ENCODE measurements around the gene TSPO2. TPM values are rescaled to one million over a fixed set of nuclear protein-coding genes. Genes with fewer than 3 reads are reported as not detected.
A peak's percentile ranks its signal among the peaks of the same experiment; 100 is the strongest.

Gene TSPO2
- polyA plus RNA-seq, 4 donors, result 0.39 to 2.1 (median 0.50) TPM

DNA sequence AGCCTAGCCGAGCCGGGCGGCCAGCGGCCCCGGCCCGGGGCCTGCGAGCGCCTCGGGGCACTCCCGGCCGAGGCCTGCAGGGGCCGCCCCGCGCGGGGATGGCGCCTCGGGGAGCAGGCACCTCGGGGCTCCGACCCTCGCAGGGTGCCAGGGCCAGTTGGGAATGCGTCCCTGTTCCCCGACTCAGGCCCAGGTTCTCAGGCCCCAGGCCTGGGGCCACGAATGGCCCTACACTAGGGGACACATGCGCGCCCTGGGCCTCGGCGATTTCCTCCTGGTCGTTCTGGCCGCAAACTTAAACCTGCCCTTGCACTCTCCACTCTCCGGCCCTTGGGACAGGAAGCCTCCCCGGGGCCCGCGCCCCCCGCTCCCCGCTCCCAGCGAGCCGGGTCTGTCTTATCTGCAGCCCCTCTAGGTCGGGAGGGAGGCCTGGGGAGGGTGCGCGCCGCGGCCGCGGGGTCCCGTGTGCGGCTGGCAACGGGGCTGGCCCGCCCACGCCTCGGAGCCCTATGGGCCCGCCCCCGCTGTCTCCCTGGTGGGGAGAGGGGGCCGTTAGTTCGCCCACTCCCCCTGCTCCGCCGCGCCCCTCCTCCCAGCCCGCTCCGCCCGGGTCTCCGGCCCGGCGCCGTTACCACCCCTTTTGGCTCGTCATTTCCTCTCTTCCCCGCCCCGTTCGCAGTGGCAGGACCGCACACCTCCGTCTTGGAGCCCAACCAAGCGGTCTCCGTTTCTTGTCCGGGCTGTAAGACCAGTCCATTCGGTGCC, 31.1 kb downstream of the TSPO2 start:
- peak; percentile 73 to 79 (median 78) for DNase-seq (ENCODE audit: low read depth in 4 of 4, low spot score in 3 of 4)

- DNase-seq (ENCODE audit: low read depth in 4 of 4, low spot score in 3 of 4), result no peak
Measured at GRCh38 chr6:41073968-41074691, 31.9 kb downstream of the TSPO2 start.

DNA sequence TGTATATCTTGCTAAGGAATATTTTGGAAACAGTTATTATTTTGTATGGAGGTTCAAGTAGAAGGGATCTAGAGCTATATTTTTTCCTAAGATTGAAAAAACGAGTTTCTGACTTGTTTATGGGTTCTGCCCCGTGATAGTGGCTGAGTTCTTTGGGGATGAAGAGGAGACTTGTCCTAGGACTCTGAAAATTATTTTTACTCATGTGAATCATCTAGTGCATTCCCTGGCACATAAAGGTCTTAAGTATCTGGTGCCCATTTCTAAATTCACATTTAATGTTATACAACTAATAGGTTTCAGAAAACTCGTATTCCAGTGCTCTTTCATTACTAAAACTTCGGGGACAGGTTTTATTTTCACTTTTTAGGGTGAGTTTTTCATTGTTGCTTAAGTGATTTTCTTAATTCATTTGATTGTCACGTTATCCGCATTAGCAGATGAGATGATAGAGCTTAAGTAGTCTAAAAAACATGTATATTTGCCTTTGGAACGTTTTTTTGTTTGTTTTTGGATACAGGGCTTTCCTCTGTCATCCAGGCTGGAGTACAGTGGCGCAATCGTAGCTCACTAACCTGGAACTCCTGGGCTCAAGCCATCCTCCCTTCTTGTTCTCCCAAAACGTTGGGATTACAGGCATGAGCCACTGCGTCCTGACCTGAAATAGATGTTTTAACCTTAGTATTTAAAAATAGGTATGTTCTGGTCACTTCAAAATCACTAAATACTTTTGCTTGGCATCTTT, 32.6 kb downstream of the TSPO2 start:
- DNase-seq (ENCODE audit: low read depth in 4 of 4, low spot score in 3 of 4), result no peak

DNA sequence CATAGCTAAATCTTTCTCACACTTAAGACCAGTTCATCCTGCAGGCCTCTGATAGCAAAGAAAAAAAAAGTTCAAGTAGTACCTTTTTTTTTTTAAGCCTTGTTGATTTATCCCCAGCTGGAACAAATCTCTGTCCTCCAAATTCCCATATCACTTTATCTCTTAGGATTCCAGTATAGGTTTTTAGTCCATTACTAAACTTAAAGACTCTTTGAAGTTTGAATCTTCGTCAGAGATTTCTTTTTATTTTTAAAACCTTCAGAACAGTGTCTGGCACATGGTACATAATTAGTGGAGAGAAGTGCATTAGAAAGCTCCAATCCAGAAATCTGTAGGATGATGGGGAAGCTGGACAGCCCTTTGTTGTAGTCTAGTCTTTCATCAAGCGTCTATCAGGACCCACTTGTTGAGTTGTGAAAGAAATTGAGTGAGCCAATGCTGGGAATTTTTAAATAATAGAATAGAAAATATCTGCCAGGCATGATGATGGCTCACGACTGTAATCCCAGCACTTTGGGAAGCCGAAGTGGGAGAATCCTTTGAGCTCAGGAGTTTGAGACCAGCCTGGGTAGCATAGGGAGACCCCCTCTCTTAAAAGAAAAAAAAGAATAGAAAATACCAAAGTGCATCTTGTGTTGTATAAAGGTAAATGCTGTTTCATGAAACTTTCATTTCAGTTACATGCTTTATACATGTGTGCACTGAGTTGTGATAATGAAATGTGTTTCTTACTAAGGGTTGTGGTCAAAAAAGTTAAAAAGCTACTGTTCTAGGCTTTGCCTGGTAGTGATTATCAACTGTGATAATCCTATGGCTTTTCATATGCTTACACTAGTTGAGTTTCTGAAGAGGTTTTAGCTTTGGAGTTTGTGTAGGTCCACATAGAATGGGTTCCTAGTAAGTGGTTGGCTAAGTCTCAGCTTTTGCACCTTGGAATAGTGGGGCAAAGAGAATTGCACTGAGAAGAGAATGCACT, 33.7 kb downstream of the TSPO2 start:
- no peak for DNase-seq (ENCODE audit: low read depth in 4 of 4, low spot score in 3 of 4)

- no peak for DNase-seq (ENCODE audit: low read depth in 4 of 4, low spot score in 3 of 4)
Measured at GRCh38 chr6:41077536-41077935, 35.3 kb downstream of the TSPO2 start.

- no peak for DNase-seq (ENCODE audit: low read depth in 4 of 4, low spot score in 3 of 4)
Measured at GRCh38 chr6:41078101-41078500, 35.8 kb downstream of the TSPO2 start.

GRCh38 chr6:41079080-41079479, 36.8 kb downstream of the TSPO2 start:
- DNase-seq (ENCODE audit: low read depth in 4 of 4, low spot score in 3 of 4), result no peak

DNA sequence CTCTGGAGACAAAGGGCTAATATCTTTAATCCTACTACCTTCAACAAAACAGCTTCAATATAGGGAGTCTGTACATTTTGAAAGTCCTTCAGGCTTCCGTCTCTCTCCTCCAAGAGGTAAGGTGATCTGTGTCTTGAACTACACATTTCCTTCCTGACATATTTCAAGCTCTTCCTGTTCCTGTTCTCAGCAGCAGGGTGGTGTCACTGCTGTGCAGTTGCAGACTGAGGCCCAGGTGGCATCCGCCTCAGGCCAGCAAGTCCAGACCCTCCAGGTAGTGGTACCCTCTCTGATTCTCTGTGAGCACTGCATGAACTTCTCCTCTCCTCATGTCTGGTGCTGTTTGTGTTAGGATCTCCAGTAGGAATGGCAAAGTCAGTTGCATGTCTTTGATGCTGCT, 38.4 kb downstream of the TSPO2 start:
- DNase-seq (ENCODE audit: low read depth in 4 of 4, low spot score in 3 of 4), result no peak

GRCh38 chr6:41083072-41083471, 40.8 kb downstream of the TSPO2 start:
- no peak for DNase-seq (ENCODE audit: low read depth in 4 of 4, low spot score in 3 of 4)

GRCh38 chr6:41085182-41085581, 42.9 kb downstream of the TSPO2 start:
- no peak for DNase-seq (ENCODE audit: low read depth in 4 of 4, low spot score in 3 of 4)

- DNase-seq (ENCODE audit: low read depth in 4 of 4, low spot score in 3 of 4), result no peak
Measured at GRCh38 chr6:41088451-41088850, 46.2 kb downstream of the TSPO2 start.

GRCh38 chr6:41090841-41091761, 48.8 kb downstream of the TSPO2 start:
- DNase-seq (ENCODE audit: low read depth in 4 of 4, low spot score in 3 of 4), result no peak

- DNase-seq (ENCODE audit: low read depth in 4 of 4, low spot score in 3 of 4), result no peak
Measured at GRCh38 chr6:41092421-41093140, 50.3 kb downstream of the TSPO2 start.

- no peak for DNase-seq (ENCODE audit: low read depth in 4 of 4, low spot score in 3 of 4)
Measured at GRCh38 chr6:41093729-41094128, 51.5 kb downstream of the TSPO2 start.
